ENCODE results near the gene JARID2. TPM values are rescaled to one million over a fixed set of nuclear protein-coding genes. Genes with fewer than 3 reads are reported as not detected.
A peak's percentile ranks its signal among the peaks of the same experiment; 100 is the strongest.

The JARID2 gene
- total and polyA plus RNA-seq, 7 donors = 1.8 to 7.8 (median 6.1) TPM

DNA sequence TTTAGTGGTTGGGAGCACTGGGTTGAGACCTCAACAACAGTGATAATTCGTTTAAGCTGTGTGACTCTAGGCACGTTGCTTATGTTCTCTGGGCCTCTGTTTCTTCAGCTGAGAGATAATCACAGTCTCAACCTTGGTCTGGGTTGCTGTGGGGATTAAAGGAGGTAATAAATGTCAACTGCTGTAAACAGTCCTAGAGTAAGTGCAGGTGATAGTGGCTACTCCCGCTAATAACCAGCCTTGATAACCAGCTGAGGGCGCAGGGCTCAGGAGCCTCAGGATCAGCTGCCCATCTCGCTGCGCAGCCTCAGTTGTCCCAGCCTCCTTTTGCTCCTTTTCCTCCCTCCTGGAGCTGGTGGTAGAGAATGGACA is 58.0 kb downstream of the JARID2 start:
- Histone ChIP-seq H3K4me3 (no peak overlapping the region), H3K27ac (no peak overlapping the region), H3K36me3 (no peaks in the 10 kb centered on the region), H3K4me1 (peaks cover 0 to 56% (median 44%) of the 10 kb centered on the region in 4 donors), H3K9me3 (no peaks in the 10 kb centered on the region), H3K27me3 (no peaks in the 10 kb centered on the region)
- TF ChIP-seq POLR2AphosphoS5 (IDR thresholded peaks at IDR 0.05) (peak in 1 of 4 donors; percentile 21), POLR2A (IDR thresholded peaks at IDR 0.05) (no peak), EP300 (IDR thresholded peaks at IDR 0.05) (no peak)
- TF ChIP-seq, protein P1, sequence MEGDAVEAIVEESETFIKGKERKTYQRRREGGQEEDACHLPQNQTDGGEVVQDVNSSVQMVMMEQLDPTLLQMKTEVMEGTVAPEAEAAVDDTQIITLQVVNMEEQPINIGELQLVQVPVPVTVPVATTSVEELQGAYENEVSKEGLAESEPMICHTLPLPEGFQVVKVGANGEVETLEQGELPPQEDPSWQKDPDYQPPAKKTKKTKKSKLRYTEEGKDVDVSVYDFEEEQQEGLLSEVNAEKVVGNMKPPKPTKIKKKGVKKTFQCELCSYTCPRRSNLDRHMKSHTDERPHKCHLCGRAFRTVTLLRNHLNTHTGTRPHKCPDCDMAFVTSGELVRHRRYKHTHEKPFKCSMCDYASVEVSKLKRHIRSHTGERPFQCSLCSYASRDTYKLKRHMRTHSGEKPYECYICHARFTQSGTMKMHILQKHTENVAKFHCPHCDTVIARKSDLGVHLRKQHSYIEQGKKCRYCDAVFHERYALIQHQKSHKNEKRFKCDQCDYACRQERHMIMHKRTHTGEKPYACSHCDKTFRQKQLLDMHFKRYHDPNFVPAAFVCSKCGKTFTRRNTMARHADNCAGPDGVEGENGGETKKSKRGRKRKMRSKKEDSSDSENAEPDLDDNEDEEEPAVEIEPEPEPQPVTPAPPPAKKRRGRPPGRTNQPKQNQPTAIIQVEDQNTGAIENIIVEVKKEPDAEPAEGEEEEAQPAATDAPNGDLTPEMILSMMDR (IDR thresholded peaks at IDR 0.05) = no peak
- no peak for DNase-seq
- intact Hi-C loops (cut with DNase I) = no loop called here
- 76 to 89% methylated on average over 6 of the region's 6 CpGs for WGBS, 2 donors

DNA sequence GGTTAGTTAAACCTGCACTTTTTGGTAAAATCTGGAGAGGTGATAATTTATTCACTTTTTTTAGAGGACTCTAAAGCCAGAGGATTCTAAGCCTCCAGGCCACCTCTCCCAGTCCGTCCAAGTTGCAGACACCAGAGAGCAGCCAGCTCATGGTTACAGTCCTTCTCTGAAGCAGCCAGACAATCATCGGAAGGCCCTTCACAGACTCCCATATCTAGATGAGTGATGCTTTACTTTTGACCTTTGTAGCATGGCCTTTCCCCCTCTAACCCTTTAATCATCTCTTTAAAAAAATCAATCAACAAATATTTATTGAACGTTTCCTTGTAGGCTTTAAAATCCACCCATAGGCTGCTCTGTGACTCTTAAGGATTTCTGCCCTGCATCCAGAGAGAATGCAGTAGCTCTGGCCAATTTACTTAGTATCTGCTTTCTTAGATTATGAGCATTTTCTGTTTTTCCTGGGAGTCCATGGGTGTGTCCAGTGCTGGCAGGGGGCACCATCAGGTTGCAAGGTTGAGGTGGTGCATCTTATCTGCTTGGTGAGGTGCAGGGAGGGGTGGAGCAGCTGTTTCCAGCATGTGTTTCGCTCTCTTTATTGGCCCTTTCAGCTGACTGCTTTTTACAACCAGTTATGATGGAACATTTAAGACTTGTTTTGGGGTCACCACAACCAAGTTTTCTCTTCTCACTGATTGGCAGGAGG is 58.6 kb downstream of the JARID2 start:
- peaks cover 0 to 60% (median 42%) of the 10 kb centered on the region in 4 donors for H3K4me1 ChIP-seq
- H3K27ac ChIP-seq = no peak overlapping the region

DNA sequence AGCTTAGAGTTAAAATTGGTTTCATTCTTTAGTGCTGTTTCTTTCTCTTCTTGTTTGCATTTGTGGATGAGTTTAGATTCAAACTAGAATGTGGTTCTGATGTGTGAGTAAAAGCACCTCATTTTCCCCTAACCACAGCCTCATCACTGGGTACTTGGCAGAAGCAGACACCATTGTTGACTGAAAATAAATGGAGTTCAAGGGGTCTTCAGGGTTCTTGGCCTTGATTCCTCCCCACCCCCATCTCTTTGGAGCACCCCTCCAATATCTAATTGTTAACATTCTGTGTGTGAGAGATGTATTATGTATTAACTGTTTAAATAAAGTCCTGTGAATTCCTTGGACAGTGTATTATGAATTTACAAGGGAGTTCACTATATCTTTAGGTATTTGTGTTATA is 59.6 kb downstream of the JARID2 start:
- H3K4me1 ChIP-seq = peaks cover 0 to 56% (median 40%) of the 10 kb centered on the region in 4 donors
- TF ChIP-seq, protein P1 (IDR thresholded peaks at IDR 0.05) = no peak
- TF ChIP-seq EP300 (IDR thresholded peaks at IDR 0.05) = no peak
- TF ChIP-seq POLR2A (IDR thresholded peaks at IDR 0.05) = no peak
- TF ChIP-seq POLR2AphosphoS5 (IDR thresholded peaks at IDR 0.05) = no peak
- intact Hi-C loops (cut with DNase I) = no loop called here
- H3K27ac ChIP-seq = no peak overlapping the region
- H3K27me3 ChIP-seq = no peaks in the 10 kb centered on the region
- H3K9me3 ChIP-seq = no peaks in the 10 kb centered on the region
- H3K36me3 ChIP-seq = no peaks in the 10 kb centered on the region
- no peak overlapping the region for H3K4me3 ChIP-seq
- no peak for DNase-seq

More for the DNA sequence above, 58.6 kb downstream of the JARID2 start:
- whole genome bisulfite sequencing, 2 donors = 38 to 72% methylated on average over 4 of the region's 4 CpGs
- Histone ChIP-seq H3K36me3 (no peaks in the 10 kb centered on the region), H3K27me3 (no peaks in the 10 kb centered on the region), H3K9me3 (no peaks in the 10 kb centered on the region), H3K4me3 (no peak overlapping the region)
- DNase-seq = no peak
- TF ChIP-seq EP300 (IDR thresholded peaks at IDR 0.05) = no peak
- no peak for TF ChIP-seq POLR2AphosphoS5 (IDR thresholded peaks at IDR 0.05)
- TF ChIP-seq POLR2A (IDR thresholded peaks at IDR 0.05) = no peak
- TF ChIP-seq, protein P1 (IDR thresholded peaks at IDR 0.05) = no peak
- intact Hi-C loops (cut with DNase I) = no loop called here

DNA sequence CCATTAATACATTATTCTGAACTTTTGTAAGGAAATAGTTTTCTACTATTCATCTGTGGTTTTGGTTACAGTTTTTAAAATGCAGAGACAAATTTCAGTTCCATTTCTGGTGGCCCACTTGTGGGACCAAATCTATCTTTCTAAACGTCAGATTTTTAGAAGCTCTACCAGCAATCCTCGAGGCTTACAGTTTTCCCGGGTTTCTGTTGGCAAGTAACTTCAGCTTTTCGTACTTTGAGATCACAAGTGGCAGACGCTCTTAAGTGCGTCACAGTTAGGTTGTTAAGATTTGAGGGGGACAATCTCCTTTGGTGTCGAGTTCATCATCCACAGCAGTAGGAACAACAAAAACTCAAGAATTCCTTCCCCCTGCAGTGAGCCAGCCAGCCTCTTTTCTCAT is 60.0 kb downstream of the JARID2 start:
- DNase-seq = no peak
- H3K36me3 ChIP-seq = no peaks in the 10 kb centered on the region
- no peak overlapping the region for H3K4me3 ChIP-seq
- H3K27ac ChIP-seq = no peak overlapping the region
- H3K27me3 ChIP-seq = no peaks in the 10 kb centered on the region
- peaks cover 0 to 60% (median 44%) of the 10 kb centered on the region in 4 donors for H3K4me1 ChIP-seq
- TF ChIP-seq POLR2AphosphoS5 (IDR thresholded peaks at IDR 0.05) (no peak), EP300 (IDR thresholded peaks at IDR 0.05) (no peak), POLR2A (IDR thresholded peaks at IDR 0.05) (no peak)
- TF ChIP-seq, protein P1 (IDR thresholded peaks at IDR 0.05) = no peak
- no peaks in the 10 kb centered on the region for H3K9me3 ChIP-seq
- WGBS, 2 donors = 67 to 81% methylated on average over 7 of the region's 7 CpGs
- intact Hi-C loops (cut with DNase I) = no loop called here

Measured in sigmoid colon (tissue), 7 donors.